Stomach (tissue), 9 donors: Measurements from ENCODE around the gene KCNK10. TPM values are rescaled to one million over a fixed set of nuclear protein-coding genes. Genes with fewer than 3 reads are reported as not detected.
A peak's percentile ranks its signal among the peaks of the same experiment; 100 is the strongest.

ENCODE experiments used
- DNase-seq, 2 donors: peaks; one replicate each; pipeline versions ENCODE4 v3.0.0 to v3.0.0-alpha.2; 2013 to 2019
- H3K27ac ChIP-seq, 5 donors: fragments of 200-600 bp in 4 of 5; sonication (generic) in 4 of 5; one replicate each; pipeline ENCODE4 v1.5.1; 2013 to 2019; ENCODE audit warnings: mild to moderate bottlenecking in 1 of 5, moderate library complexity in 1 of 5
- H3K27me3 ChIP-seq, 3 donors: fragments of 200-600 bp; sonication (generic); one replicate each; pipeline ENCODE4 v1.5.1; 2017 to 2019; ENCODE audit warnings: mixed run types in 1 of 3
- H3K36me3 ChIP-seq, 4 donors: fragments of 200-600 bp; sonication (generic); 1 replicate in 3 of 4; 2 replicates in 1 of 4; pipeline ENCODE4 v1.5.1; 2016 to 2019
- H3K4me1 ChIP-seq, 4 donors: fragments of 200-600 bp; sonication (generic); one replicate each; pipeline ENCODE4 v1.5.1; 2016 to 2019
- H3K4me3 ChIP-seq, 4 donors: fragments of 200-600 bp; sonication (generic) in 3 of 4; one replicate each; pipeline ENCODE4 v1.5.1; 2016 to 2019; ENCODE audit warnings: mild to moderate bottlenecking in 1 of 4
- H3K9me3 ChIP-seq, 4 donors: fragments of 200-600 bp; sonication (generic); one replicate each; pipeline ENCODE4 v1.5.1; 2016 to 2019
- CTCF ChIP-seq, 7 experiments: fragments of 450-650 bp in 4 of 7; fragments of 200-600 bp in 3 of 7; sonication (generic) in 3 of 7; IDR thresholded peaks; one replicate each; pipeline ENCODE4 v1.5.1; 2016 to 2019; ENCODE audit warnings: antibody characterized with exemption in 7 of 7, control low read depth in 2 of 7, mild to moderate bottlenecking in 1 of 7
- EP300 ChIP-seq: sonication (generic); formaldehyde crosslinking; IDR thresholded peaks from one replicate; pipeline ENCODE4 v1.6.1; 2017; ENCODE audit warnings: antibody characterized with exemption
- POLR2A ChIP-seq, 4 donors: fragments of 450-650 bp; IDR thresholded peaks; one replicate each; pipeline ENCODE4 v1.6.1; 2016; ENCODE audit warnings: antibody characterized with exemption in 4 of 4, control low read depth in 2 of 4, mild to moderate bottlenecking in 1 of 4, moderate library complexity in 1 of 4
- POLR2AphosphoS5 ChIP-seq, 3 donors: sonication (generic); formaldehyde crosslinking; IDR thresholded peaks; one replicate each; pipeline ENCODE4 v1.6.1; 2016; ENCODE audit warnings: antibody characterized with exemption in 3 of 3
- WGBS, 5 donors: extraction: QIAGEN DNeasy Blood & Tissue Kit in 3 of 5; methylation state at CpG; one replicate each; pipeline versions ENCODE4 v1.1.5 to v1.1.7; 2013 to 2018; 5-methylcytosine and 5-hydroxymethylcytosine counted together
- intact Hi-C: fragments of 100-400 bp; cut with DNase I; formaldehyde crosslinking; loops from one replicate; pipeline ENCODE4 v1.15.1; 2023; ENCODE audit warnings: low total_unique reads
- polyA plus RNA-seq, 3 donors: library from polyadenylated mRNA; stranded (reverse); fragments of 200-250 nt; gene quantifications; one replicate each; pipeline ENCODE4 v1.2.3, GENCODE V29; 2013
- total RNA-seq, 5 donors: library from RNA; depleted of rRNA; stranded (reverse); fragments of >200 nt; gene quantifications; one replicate each; pipeline versions ENCODE4 v1.1.0 to v1.2.3, GENCODE V29; 2014 to 2016
- donor health status: healthy with polysubstance abuse.
- donor health status: Bipolar disorder and iron deficiency.
- donor health status: healthy.

The KCNK10 gene
- total and polyA plus RNA-seq, 8 donors, result 0.06 to 8.7 (median 1.0) TPM; not detected in 1

DNA sequence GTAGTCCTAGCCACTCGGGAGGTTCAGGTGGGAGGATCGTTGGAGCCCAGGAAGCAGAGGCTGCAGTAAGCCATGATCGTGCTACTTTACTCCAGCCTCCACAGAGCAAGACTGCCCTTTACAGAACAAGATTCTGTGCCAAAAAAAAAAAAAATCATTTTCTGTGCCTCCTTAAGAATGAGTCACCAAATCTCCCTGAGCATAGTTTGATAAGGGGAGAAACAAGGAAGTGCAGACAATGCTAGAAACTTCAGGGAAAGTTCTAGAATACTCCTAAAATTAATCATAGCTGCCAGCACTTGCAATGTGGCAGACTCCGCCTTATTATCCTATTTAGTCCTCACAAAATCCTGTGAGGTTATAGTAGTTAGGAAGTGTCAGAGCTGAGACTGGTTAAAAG is 74.5 kb downstream of the KCNK10 start:
- intact Hi-C loops, result no loop called here
- H3K27me3 ChIP-seq, result peaks cover 0 to 15% (median 0%) of the 10 kb centered on the region in 3 donors
- peak overlapping the region in 2 of 5 donors; percentile 40 to 62 for H3K27ac ChIP-seq
- peak in 1 of 2 donors; percentile 46 for DNase-seq
- no peaks in the 10 kb centered on the region for H3K36me3 ChIP-seq
- H3K4me3 ChIP-seq, result no peak overlapping the region
- H3K4me1 ChIP-seq, result peaks cover 0 to 8% (median 0%) of the 10 kb centered on the region in 4 donors
- no peak for TF ChIP-seq CTCF (IDR thresholded peaks at IDR 0.05)
- TF ChIP-seq POLR2AphosphoS5 (IDR thresholded peaks at IDR 0.05), result peak in 1 of 3 donors; percentile 66
- TF ChIP-seq EP300, result no peak
- no peak for TF ChIP-seq POLR2A (IDR thresholded peaks at IDR 0.05)
- H3K9me3 ChIP-seq, result no peaks in the 10 kb centered on the region
- WGBS, 5 donors, result 49 to 75% (median 65%) methylated on average over 4 of the region's 4 CpGs

DNA sequence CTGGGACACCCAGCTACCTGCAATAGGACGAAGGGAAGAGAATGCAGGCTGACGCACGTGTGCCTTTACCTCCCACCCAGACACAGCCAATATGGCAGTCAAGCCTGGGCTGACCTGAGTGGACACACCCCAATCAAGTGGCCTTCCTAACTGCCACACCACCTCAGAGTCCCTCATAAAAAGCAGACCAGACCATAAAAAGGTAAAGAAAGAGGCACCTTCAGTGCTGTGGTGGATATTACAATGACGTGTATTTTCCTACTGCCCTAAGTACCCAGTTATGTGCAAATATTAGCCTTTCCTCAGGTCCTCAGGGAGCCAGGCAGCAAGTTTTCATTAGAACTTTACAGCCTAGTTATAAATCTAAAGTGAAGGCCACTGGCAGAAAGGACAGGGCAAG is 75.8 kb downstream of the KCNK10 start:
- TF ChIP-seq POLR2AphosphoS5 (IDR thresholded peaks at IDR 0.05) (no peak), POLR2A (IDR thresholded peaks at IDR 0.05) (no peak), CTCF (IDR thresholded peaks at IDR 0.05) (no peak), EP300 (no peak)
- H3K36me3 ChIP-seq, result no peaks in the 10 kb centered on the region
- peaks cover 0 to 18% (median 0%) of the 10 kb centered on the region in 3 donors for H3K27me3 ChIP-seq
- DNase-seq, result no peak
- no peak overlapping the region for H3K27ac ChIP-seq
- H3K9me3 ChIP-seq, result no peaks in the 10 kb centered on the region
- 68 to 77% (median 70%) methylated on average over 4 of the region's 4 CpGs for WGBS, 5 donors
- H3K4me3 ChIP-seq, result no peak overlapping the region
- H3K4me1 ChIP-seq, result peaks cover 0 to 8% (median 0%) of the 10 kb centered on the region in 4 donors
- intact Hi-C loops, result no loop called here

DNA sequence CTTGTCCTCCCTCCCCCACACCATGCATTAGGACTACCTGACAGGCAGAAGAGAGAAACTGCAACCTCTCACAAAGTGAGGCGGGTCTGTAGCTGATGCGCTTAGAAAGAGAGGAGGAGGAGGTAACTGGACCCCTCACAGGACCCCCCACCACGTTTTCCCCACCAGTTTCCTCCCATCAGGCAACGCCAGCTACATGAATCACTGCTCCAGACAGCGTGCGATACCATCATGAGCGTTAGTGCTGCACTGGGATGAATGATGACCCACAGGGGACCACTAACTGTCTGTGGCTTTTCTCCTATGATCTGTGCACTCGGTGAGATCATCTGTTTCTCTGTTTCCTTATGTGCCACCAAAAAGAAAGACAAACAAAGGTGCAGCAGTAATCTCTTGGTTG is 77.7 kb downstream of the KCNK10 start:
- no peak for DNase-seq
- 43 to 53% (median 48%) methylated on average over 8 of the region's 8 CpGs for WGBS, 5 donors
- TF ChIP-seq POLR2A (IDR thresholded peaks at IDR 0.05), result no peak
- no peak for TF ChIP-seq POLR2AphosphoS5 (IDR thresholded peaks at IDR 0.05)
- no peak for TF ChIP-seq CTCF (IDR thresholded peaks at IDR 0.05)
- no peak for TF ChIP-seq EP300
- Histone ChIP-seq H3K27me3 (peaks cover 0 to 18% (median 0%) of the 10 kb centered on the region in 3 donors), H3K9me3 (no peaks in the 10 kb centered on the region), H3K36me3 (no peaks in the 10 kb centered on the region), H3K4me3 (no peak overlapping the region), H3K4me1 (peaks cover 0 to 8% (median 0%) of the 10 kb centered on the region in 4 donors), H3K27ac (no peak overlapping the region)
- intact Hi-C loops, result no loop called here

DNA sequence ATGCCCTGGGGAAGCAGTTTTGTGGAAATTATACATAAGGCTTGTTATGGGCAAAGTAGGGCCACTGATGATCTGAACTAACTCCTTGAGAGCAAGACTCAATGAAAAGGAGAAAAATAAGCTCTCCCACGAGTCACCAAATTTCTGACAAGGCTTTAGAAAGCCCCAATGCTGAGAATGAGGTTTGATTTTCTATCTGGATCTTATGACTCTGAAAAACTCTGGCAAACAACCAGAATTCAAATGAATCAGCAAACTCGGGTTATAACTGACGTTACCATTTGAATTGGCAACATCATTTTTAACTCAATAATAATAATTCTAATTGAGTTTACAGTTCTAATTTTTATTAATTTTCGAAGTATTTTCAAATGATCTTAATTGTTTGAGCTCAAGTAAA is 79.1 kb downstream of the KCNK10 start:
- peaks cover 0 to 8% (median 0%) of the 10 kb centered on the region in 4 donors for H3K4me1 ChIP-seq
- 43 to 66% (median 55%) methylated on average over 4 of the region's 4 CpGs for WGBS, 5 donors

More for the DNA sequence above, 79.1 kb downstream of the KCNK10 start:
- DNase-seq, result no peak
- TF ChIP-seq POLR2A (IDR thresholded peaks at IDR 0.05) (no peak), CTCF (IDR thresholded peaks at IDR 0.05) (no peak), EP300 (no peak), POLR2AphosphoS5 (IDR thresholded peaks at IDR 0.05) (no peak)
- Histone ChIP-seq H3K9me3 (no peaks in the 10 kb centered on the region), H3K27ac (no peak overlapping the region), H3K27me3 (peaks cover 0 to 18% (median 0%) of the 10 kb centered on the region in 3 donors), H3K36me3 (no peaks in the 10 kb centered on the region), H3K4me3 (no peak overlapping the region)
- intact Hi-C loops, result no loop called here
